Upper lobe of left lung (tissue), 4 donors: ENCODE data around the gene PROM2.

ENCODE experiments used
- EP300 ChIP-seq, 4 donors: sonication (generic); formaldehyde crosslinking; IDR thresholded peaks; one replicate each; pipeline ENCODE4 v1.5.1; 2017; ENCODE audit warnings: antibody characterized with exemption in 4 of 4, control low read depth in 2 of 4
- POLR2A ChIP-seq, 4 donors: fragments of 450-650 bp; IDR thresholded peaks; one replicate each; pipeline ENCODE4 v1.5.1; 2016 to 2017; ENCODE audit warnings: antibody characterized with exemption in 4 of 4, mild to moderate bottlenecking in 2 of 4
- TF ChIP-seq, protein P1 (sequence below), 6 experiments: fragments of 450-650 bp in 4 of 6; fragments of 200-600 bp in 2 of 6; sonication (generic) in 2 of 6; IDR thresholded peaks; one replicate each; pipeline ENCODE4 v1.5.1; 2016 to 2019; ENCODE audit warnings: antibody characterized with exemption in 6 of 6

DNA sequence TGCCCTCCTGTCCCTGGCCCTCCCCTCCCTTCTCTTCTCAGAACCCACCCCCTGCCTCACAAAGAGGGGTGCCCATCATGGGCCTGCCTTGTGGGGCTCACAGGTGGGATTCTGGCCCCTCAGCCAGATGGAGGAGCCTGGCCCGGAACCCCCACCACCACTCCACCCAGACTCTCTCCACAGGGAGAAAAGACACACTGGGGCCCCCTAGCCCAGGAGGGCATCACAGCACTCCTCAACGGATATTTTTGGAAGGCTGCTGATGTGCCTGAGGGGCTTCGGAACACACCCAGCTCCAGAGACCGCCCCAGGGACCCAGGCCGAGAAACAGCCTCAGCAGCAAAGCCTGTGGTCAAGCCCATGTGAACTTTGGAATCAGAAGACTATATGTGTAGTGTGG, 32.8 kb downstream of the PROM2 start:
- TF ChIP-seq, protein P1, sequence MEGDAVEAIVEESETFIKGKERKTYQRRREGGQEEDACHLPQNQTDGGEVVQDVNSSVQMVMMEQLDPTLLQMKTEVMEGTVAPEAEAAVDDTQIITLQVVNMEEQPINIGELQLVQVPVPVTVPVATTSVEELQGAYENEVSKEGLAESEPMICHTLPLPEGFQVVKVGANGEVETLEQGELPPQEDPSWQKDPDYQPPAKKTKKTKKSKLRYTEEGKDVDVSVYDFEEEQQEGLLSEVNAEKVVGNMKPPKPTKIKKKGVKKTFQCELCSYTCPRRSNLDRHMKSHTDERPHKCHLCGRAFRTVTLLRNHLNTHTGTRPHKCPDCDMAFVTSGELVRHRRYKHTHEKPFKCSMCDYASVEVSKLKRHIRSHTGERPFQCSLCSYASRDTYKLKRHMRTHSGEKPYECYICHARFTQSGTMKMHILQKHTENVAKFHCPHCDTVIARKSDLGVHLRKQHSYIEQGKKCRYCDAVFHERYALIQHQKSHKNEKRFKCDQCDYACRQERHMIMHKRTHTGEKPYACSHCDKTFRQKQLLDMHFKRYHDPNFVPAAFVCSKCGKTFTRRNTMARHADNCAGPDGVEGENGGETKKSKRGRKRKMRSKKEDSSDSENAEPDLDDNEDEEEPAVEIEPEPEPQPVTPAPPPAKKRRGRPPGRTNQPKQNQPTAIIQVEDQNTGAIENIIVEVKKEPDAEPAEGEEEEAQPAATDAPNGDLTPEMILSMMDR (IDR thresholded peaks at IDR 0.05), result no peak
- TF ChIP-seq POLR2A (IDR thresholded peaks at IDR 0.05) (no peak), EP300 (IDR thresholded peaks at IDR 0.05) (no peak)
